OCI-M2 (cell line): ENCODE results near the gene KLHL29.

Experiments
- DNase-seq: peaks from one replicate; lab custom pipeline; 2025; ENCODE audit not compliant: unreplicated experiment; lab: John Stamatoyannopoulos, UW

The KLHL29 gene

GRCh38 chr2:23446916-23447315 lies 61.9 kb downstream of the KLHL29 start:
- DNase-seq = no peak

DNA sequence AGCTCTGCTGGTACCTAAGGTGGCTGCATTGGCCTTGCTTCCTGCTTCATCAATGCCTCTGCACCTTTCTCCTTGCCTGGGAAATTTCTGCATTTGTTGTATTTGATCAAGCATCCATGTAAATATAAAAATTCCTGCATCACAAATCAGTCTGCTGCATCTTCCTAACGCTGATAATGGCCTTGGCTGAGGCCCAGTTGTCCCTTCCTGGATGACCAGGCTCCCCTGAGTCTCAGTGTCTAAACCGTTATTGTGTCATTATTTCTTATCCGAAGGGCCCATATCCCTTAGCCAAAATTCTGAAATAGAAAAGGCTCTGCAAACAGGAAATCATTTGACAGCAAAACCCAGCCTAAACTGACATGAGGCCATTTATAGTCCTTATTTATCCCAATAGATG lies 62.4 kb downstream of the KLHL29 start:
- DNase-seq = no peak

- no peak for DNase-seq
Observed at GRCh38 chr2:23448906-23449305, 63.9 kb downstream of the KLHL29 start.

DNA sequence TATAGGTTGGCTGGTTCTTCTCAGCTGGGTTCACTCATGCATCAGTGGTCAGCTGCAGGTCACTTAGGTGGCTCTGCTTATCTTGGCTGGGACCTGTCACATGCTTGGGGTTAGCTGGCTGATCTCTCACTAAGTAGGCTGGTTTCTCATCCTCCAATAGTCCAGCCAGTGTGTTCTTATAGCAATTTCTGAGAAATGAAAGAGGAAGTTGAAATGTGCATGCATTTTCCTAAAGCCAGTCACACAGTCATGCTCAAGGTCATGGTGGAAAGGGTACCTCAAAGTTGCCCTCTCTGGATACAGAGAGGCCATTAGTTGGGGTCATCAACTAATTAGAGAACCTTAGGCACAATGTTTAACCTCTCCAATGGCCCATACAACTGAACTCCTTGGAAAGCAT lies 64.4 kb downstream of the KLHL29 start:
- no peak for DNase-seq

- no peak for DNase-seq
Observed at GRCh38 chr2:23449831-23450331, 64.9 kb downstream of the KLHL29 start.

DNA sequence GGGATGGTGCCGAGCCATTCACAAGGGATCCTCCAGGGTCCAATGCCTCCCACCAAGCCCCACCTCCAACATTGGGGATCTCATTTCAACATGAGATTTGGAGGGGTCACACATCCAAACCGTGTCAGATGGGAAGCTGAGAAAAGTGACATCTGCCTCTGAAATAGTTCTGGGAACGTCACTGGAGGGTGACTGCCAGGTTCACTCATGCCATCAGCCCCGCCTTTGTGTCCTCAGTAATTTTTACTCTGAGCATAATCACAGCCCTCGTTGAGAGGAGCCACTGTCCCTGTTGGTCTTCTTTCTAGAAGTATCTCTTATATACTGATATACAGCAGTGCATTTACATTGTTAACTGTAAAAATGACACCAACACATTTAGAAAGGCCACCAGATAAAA lies 67.4 kb downstream of the KLHL29 start:
- DNase-seq = no peak

DNA sequence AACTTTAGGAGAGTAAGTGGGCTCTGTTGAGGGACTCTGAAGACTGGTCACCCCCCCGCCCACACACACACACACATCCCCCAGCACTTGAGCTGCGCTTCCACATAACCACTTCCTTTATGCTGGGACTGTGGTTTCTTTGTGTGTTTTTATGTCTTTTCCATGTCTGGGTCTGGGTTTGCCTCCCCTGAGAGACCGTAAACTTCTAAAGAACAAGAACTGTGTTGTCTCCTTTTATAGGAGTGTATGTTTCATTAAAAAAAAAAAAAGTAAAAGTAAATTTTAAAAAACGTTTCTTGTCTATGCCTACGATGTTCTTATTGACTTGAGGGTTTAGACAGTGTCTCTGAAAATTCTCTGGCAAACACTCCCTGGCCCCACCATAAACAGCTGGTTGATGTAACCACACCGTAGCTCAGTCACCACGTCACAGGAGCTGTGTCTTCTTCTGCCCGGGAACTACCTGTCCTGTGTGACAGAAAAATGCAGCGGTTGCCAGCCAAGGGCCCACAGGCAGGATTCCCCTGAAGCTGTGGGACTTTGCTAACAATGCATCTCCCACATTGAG lies 68.0 kb downstream of the KLHL29 start:
- DNase-seq = no peak

GRCh38 chr2:23453432-23453831 lies 68.5 kb downstream of the KLHL29 start:
- no peak for DNase-seq

- DNase-seq = no peak
Observed at GRCh38 chr2:23453836-23454460, 69.0 kb downstream of the KLHL29 start.

DNA sequence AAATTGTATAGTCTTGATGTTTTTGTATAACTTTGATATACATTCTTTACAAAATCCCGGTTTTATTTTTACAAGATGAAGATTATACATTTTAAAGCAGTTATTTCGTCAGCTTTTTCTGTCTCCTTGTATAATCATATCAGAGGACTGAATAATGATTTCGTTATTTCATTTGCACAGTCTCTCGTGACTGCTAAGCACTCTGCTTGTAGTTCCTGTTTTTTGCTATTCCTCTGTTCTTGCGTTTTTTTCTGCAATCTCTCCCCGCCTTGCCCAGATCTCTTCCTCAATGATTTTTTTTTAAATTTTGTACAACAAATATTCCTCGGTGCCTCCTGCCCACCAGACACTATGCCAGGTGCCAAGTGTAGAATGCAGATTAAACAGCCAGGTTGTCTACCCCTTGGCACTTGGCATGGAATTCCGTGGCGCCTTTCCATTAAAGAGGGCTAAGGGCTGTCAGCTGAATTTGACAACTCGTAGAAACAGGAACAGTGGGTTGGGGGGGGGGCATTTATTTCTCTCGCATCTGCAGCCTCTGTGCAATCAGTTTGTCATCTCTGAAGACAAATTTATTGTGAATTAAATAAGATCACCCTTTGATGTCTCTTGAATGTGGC lies 69.6 kb downstream of the KLHL29 start:
- DNase-seq = no peak

DNA sequence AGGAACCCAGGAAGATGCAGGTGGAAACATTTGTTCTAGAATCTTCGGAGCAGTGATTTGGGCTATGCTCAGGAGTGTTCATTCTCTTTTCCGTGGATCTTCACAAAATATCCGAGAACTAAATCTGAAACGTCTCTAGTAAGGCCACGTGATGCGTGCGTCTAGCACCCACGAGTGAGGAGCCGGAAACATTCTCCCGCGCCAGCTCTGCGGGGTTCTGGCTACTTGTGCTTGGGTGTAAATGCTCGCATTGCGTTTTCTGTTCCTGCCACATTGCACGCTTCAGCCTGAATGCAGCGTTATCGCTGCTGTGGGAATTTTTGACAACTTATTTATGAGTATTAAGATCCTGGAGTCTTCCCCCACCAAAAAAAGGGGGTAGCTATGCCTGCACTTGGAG lies 71.4 kb downstream of the KLHL29 start:
- no peak for DNase-seq

DNA sequence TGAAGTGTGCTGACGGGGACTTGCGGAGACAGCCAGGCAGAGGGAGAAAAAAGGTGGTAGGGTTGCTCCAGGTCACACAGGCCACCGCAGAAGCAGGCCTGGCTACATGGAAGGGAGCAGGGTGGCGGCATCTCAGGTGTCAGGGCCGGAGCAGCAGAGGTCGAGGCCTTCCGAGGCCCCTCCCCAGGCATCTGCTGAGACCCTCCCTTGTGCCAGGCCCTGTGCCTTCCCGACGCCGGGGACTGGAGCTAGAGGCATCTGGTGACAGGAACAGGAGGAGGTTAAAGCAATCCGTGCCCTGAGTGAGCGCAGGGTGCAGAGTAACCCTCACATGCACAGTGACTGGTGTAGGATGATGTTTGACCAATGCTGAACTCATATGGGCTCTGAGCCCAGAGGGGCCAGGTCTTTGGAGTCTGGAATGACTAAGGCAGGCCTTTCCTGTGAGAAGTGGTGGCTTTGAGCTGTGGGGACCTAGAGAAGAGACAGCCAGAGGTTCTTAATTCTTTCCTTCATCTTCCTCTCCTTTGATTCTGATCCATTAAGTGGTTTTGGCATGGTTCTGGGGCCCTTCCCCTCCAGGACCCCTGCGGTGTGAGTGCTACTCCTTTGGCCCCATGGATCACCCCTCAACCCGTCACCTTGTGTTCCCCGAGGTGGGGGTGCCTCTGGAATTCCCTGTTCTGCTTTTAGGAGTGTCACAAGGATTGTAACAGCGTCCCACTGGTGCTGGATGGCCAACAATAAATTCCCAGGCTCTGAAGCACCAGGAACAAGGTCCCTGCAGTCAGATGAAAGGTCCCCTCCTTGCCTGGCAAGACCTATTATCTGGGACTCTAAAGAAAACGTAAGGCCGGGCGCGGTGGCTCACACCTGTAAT lies 72.1 kb downstream of the KLHL29 start:
- DNase-seq = no peak

DNA sequence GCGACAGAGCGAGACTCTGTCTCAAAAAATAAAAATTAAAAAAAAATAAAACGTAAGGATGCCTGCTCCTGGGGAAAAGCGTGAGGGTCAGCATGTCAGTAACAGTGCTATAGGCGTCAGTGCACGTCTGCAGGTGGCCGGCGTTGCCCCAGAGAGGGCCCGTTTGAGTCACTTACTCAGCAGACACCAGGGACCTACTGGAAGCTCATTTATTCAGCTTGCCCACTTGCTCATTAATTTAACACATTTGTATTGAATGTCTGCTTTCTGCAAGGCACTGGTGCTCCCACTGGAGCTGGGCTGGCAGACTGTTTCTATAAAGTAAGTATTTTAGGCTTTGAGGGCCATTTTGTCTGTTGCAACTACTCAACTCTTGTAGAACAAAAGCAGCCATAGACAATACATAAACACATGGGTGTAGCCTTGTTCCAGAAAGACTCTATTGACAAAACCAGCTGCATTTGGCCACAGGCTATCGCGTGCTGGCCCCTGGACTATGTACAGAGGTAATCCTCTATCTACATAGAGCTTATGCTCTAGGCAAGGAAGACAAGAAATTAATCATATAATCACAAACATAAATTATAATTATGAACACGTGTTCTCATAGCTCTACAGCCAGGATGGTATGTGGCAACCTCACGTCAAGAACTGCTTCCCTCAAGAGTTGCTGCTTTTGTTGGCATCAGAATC lies 73.2 kb downstream of the KLHL29 start:
- DNase-seq = no peak

GRCh38 chr2:23459032-23459431 lies 74.1 kb downstream of the KLHL29 start:
- DNase-seq = no peak

DNA sequence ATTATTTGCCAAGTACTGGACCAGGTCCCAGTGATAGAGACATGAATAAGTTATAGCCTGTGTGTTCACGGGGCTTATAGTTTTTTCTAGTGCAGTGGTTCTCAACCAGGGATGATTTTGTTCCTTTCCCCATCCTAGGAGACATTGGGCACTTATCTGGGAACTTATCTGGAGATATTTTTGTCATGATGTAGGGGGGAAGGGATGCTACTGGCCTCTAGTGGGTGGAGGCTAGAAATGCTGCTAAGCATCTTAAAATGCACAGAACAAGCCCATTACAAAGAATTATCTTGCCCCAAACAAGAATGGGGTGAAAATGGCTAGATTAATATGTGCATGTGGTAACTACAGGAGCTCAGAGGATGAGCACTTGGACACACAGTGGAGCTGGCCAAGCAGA lies 75.2 kb downstream of the KLHL29 start:
- no peak for DNase-seq

DNA sequence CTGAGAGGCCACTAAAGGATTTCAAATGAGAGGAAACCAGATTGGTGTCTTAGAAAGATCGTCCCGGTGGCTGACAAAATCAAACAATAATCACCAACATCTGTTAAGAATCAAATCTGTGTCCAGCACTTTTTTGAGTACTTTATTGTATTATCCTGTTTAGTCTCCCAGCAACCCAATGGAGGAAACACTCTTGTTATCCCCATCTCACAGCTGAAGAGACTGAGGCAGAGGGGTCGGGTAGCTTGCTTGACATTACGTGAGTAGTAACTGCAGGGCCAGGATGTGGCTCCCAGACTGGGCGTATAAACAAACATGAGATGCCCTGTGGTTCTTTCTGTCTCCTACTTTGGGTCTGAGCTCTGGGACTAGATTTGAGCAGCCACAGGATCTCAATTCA lies 76.0 kb downstream of the KLHL29 start:
- no peak for DNase-seq

GRCh38 chr2:23464156-23464555 lies 79.2 kb downstream of the KLHL29 start:
- no peak for DNase-seq

GRCh38 chr2:23464905-23465537 lies 80.0 kb downstream of the KLHL29 start:
- DNase-seq = no peak

DNA sequence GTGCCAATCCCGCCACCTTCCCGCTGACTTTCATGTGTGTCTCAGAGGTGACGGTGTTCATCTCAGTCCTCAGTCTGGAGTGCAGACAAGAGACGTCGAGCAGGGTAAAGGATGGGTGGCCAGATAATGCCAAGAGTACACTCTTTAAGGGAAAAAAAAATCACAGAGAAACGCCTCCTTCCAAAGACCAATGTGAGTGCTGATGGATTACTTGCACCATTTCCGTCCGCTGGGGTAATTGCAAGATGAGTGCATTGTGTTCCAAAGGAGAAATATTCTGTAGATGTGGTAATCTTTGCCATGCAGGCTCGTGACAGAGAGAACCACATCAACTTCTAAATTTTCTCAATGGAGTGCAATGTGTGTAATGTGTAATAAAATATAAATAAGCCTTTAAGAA lies 81.0 kb downstream of the KLHL29 start:
- DNase-seq = no peak

DNA sequence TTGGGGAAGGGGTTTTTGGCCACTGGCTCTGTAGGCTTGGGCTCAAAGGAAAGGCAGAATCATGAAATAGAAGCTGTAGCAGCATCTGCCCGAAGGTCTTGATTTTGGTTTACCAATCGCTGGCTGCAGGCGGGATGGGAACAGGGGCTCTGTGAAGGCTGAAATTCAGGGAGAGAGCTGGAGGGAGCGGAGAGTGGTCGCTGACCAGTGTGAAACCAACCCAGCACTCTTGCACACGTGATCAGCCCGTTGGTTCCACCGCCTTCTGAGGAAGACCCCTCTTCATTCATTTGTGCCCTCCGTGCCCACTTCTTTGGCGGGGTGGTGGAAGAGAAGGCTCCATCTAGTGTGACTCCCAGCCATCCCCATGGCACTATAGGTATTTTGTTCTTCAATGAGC lies 82.6 kb downstream of the KLHL29 start:
- no peak for DNase-seq
